Measurements from ENCODE around the gene RARRES1. TPM values are rescaled to one million over a fixed set of nuclear protein-coding genes. Genes with fewer than 3 reads are reported as not detected.
A peak's percentile ranks its signal among the peaks of the same experiment; 100 is the strongest.

Gene RARRES1
- total RNA-seq, 1 experiment from 2014 or later, result 1.3 TPM

DNA sequence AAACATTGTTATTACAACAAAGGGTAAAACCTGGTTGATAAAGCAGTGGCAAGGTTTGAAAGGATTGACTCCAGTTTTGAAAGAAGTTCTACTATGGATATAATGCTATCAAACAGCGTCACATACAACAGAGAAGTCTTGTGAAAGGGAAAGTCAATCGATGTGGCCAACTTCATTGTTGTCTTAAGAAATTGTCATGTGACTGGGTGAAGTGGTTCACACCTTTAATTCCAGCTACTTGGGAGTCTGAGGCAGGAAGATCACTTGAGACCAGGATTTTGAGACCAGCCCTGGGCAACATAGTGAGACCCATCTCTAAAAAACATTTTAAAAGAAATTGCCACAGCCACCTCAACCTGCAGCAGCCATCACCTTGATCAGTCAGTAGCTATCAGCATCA, 53.6 kb downstream of the RARRES1 start:
- in situ Hi-C loops (cut with HindIII; ENCODE audit: low pct_unique_long_range_greater_than_20kb, low sequenced_read_pairs), result no loop called here
- no peak for ATAC-seq
- H3K36me3 ChIP-seq (ENCODE audit: control insufficient read depth, insufficient read depth, low read length), result no peaks in the 10 kb centered on the region; the same call in 1 of the 2 replicates
- DNase-seq (ENCODE audit: low read depth, low spot score), result no peak
- intact Hi-C loops (cut with micrococcal nuclease; ENCODE audit: unreplicated experiment), result no loop called here
- no peaks in the 10 kb centered on the region for H3K4me1 ChIP-seq (ENCODE audit: control insufficient read depth, insufficient read depth, low read length)
- no peaks in the 10 kb centered on the region for H3K9me3 ChIP-seq (ENCODE audit: control insufficient read depth, insufficient read depth, low read depth, low read length)
- no TSS peak for BruUV-seq (replicated peaks)
- TF ChIP-seq, protein P1, sequence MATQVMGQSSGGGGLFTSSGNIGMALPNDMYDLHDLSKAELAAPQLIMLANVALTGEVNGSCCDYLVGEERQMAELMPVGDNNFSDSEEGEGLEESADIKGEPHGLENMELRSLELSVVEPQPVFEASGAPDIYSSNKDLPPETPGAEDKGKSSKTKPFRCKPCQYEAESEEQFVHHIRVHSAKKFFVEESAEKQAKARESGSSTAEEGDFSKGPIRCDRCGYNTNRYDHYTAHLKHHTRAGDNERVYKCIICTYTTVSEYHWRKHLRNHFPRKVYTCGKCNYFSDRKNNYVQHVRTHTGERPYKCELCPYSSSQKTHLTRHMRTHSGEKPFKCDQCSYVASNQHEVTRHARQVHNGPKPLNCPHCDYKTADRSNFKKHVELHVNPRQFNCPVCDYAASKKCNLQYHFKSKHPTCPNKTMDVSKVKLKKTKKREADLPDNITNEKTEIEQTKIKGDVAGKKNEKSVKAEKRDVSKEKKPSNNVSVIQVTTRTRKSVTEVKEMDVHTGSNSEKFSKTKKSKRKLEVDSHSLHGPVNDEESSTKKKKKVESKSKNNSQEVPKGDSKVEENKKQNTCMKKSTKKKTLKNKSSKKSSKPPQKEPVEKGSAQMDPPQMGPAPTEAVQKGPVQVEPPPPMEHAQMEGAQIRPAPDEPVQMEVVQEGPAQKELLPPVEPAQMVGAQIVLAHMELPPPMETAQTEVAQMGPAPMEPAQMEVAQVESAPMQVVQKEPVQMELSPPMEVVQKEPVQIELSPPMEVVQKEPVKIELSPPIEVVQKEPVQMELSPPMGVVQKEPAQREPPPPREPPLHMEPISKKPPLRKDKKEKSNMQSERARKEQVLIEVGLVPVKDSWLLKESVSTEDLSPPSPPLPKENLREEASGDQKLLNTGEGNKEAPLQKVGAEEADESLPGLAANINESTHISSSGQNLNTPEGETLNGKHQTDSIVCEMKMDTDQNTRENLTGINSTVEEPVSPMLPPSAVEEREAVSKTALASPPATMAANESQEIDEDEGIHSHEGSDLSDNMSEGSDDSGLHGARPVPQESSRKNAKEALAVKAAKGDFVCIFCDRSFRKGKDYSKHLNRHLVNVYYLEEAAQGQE (IDR thresholded peaks at IDR 0.05; ENCODE audit: insufficient read depth in 1 of 2, low read depth in 2 of 2, low read length in 1 of 2), result no peak
- no peak for TF ChIP-seq POLR2AphosphoS5 (IDR thresholded peaks at IDR 0.05; ENCODE audit: low read depth, low read length)
- no peak for TF ChIP-seq TCF7L2 (IDR thresholded peaks at IDR 0.05; ENCODE audit: low read depth, low read length)
- TF ChIP-seq SIN3A (IDR thresholded peaks at IDR 0.05; ENCODE audit: borderline replicate concordance, insufficient read depth, low read depth, low read length), result no peak
- no peak for TF ChIP-seq CTCF (IDR thresholded peaks at IDR 0.05)
- CTCF ChIA-PET, result no interaction called here
- no peaks in the 10 kb centered on the region for H3K27me3 ChIP-seq (ENCODE audit: control insufficient read depth, insufficient read depth, low read length)
- H3K27ac ChIP-seq (ENCODE audit: low read length), result no peak overlapping the region
- POLR2A ChIA-PET, result no interaction called here
- no peak overlapping the region for H3K4me3 ChIP-seq (ENCODE audit: low read depth in 2 of 2, low read length in 2 of 2)

DNA sequence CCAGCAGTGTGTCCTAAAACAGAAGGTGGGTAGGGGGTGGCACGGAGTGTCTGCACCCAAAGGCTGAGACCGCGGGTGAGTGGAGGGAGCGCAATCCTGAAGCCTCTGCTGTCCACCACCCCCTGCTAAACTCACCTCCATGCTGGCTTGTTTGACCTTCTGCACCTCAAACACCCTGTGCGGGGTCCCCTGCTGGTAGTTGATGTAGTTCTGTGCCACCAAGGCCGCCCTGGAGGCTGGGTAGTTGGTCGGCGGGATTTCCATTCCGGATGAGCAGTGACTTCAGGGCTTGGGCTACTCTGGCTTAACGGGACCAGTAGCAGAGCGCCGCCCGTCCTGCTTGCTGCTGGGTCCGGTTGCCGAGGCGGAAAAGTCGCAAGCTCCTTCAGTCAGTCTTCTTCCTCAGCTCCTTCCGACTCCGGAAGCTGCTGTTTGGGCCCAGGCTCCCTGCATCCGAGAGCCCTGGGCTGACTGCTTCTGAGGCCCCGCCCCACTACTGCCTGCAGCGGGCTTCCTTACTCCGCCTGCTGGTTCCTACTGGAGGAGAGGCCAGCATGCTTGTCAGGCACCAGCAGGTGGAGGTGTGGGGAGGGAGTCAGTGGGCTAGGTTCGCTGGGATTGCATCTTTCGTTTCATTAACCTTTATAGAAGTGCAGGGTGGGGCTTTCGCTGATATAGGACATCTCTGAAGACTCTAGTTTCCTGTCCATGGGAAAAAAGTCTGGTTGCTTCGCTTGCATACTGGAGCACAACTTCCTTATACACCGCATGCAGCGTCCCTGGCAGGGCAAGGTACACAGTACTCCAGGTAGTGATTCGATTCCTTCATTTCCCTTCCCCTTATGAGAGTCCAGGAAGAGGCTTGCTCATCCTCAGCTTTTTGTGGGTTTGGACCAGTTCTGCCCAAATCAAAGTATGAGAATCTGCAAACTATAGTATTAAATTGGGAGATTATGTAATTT, 59.8 kb downstream of the RARRES1 start, which contains the start of gene LXN:
LXN (minus strand) TSS at position 434 of the 962 bp plus-strand sequence; CDS start at position 264, 170 bp downstream.
- H3K4me3 ChIP-seq (ENCODE audit: low read depth in 2 of 2, low read length in 2 of 2), result peak within 1 kb of the TSS; percentile 67 to 84
- peaks cover 42% of the 10 kb centered on the region for H3K4me1 ChIP-seq (ENCODE audit: control insufficient read depth, insufficient read depth, low read length)
- no TSS peak for BruUV-seq (replicated peaks)
- no peaks in the 10 kb centered on the region for H3K27me3 ChIP-seq (ENCODE audit: control insufficient read depth, insufficient read depth, low read length)
- H3K27ac ChIP-seq (ENCODE audit: low read length), result peak within 1 kb of the TSS; percentile 89
- H3K9me3 ChIP-seq (ENCODE audit: control insufficient read depth, insufficient read depth, low read depth, low read length), result no peaks in the 10 kb centered on the region
- TF ChIP-seq TCF7L2 (IDR thresholded peaks at IDR 0.05; ENCODE audit: low read depth, low read length) (peak; percentile 54; the same call in 1 of the 2 replicates), SIN3A (IDR thresholded peaks at IDR 0.05; ENCODE audit: borderline replicate concordance, insufficient read depth, low read depth, low read length) (peak; percentile 88), POLR2AphosphoS5 (IDR thresholded peaks at IDR 0.05; ENCODE audit: low read depth, low read length) (peak; percentile 95), CTCF (IDR thresholded peaks at IDR 0.05) (peak; percentile 89)
- TF ChIP-seq, protein P1 (IDR thresholded peaks at IDR 0.05; ENCODE audit: insufficient read depth in 1 of 2, low read depth in 2 of 2, low read length in 1 of 2), result no peak; a peak in 1 of 4 replicates
- CTCF ChIA-PET, result interaction anchor here (0.6 to 1.0 kb wide), 5 partner anchors 13 to 117 kb away, joined by 3 to 7 read pairs (median 4); no protein-coding TSS in a partner anchor
- intact Hi-C loops (cut with micrococcal nuclease; ENCODE audit: unreplicated experiment), result loop anchor here (1.0 kb wide), 1 partner anchor 117 kb away; no protein-coding TSS in a partner anchor
- in situ Hi-C loops (cut with HindIII; ENCODE audit: low pct_unique_long_range_greater_than_20kb, low sequenced_read_pairs), result no loop called here
- ATAC-seq (peak; percentile 99), DNase-seq (ENCODE audit: low read depth, low spot score) (peak; percentile 71)
- H3K36me3 ChIP-seq (ENCODE audit: control insufficient read depth, insufficient read depth, low read length), result peaks cover 31% of the 10 kb centered on the region
- POLR2A ChIA-PET, result interaction anchor here (1.0 to 1.2 kb wide), 2 partner anchors 51 to 117 kb away, joined by 6 to 7 read pairs; no protein-coding TSS in a partner anchor
